ENCODE measurements around the gene ITGB5. TPM values are rescaled to one million over a fixed set of nuclear protein-coding genes. Genes with fewer than 3 reads are reported as not detected.

Gene ITGB5
- total RNA-seq, 4 donors from 2014 or later: 79.2 to 122 (median 110) TPM

- H3K4me1 ChIP-seq: peaks cover 23 to 31% of the 10 kb centered on the region in 2 donors
- DNase-seq: no peak
- intact Hi-C loops (cut with DNase I): no loop called here
These were observed 7.9 kb downstream of the ITGB5 start for GRCh38 chr3:124879337-124879680.

GRCh38 chr3:124878561-124879336, 8.4 kb downstream of the ITGB5 start:
- H3K27ac ChIP-seq: peak overlapping the region in 2 of 3 donors; percentile 25 to 31
- TF ChIP-seq CTCF (IDR thresholded peaks at IDR 0.05): no peak
- TF ChIP-seq POLR2A (IDR thresholded peaks at IDR 0.05): no peak
- H3K36me3 ChIP-seq: no peaks in the 10 kb centered on the region
- no peaks in the 10 kb centered on the region for H3K9me3 ChIP-seq
- no peaks in the 10 kb centered on the region for H3K27me3 ChIP-seq
- H3K4me1 ChIP-seq: peaks cover 23 to 25% of the 10 kb centered on the region in 2 donors
- H3K4me3 ChIP-seq (replicated peaks in 1 of 3): no peak overlapping the region
- WGBS, 2 donors: 58 to 67% methylated on average over 6 of the region's 6 CpGs
- intact Hi-C loops (cut with DNase I): no loop called here
- DNase-seq: no peak

More at GRCh38 chr3:124879337-124879680, 7.9 kb downstream of the ITGB5 start:
- TF ChIP-seq CTCF (IDR thresholded peaks at IDR 0.05) (no peak), POLR2A (IDR thresholded peaks at IDR 0.05) (no peak)
- Histone ChIP-seq H3K36me3 (no peaks in the 10 kb centered on the region), H3K27ac (peak overlapping the region in 2 of 3 donors; percentile 25 to 31), H3K9me3 (no peaks in the 10 kb centered on the region), H3K4me3 (replicated peaks in 1 of 3) (no peak overlapping the region), H3K27me3 (no peaks in the 10 kb centered on the region)

GRCh38 chr3:124877674-124878073, 9.5 kb downstream of the ITGB5 start:
- Histone ChIP-seq H3K4me3 (replicated peaks in 1 of 3) (no peak overlapping the region), H3K36me3 (no peaks in the 10 kb centered on the region), H3K9me3 (no peaks in the 10 kb centered on the region), H3K4me1 (peaks cover 23 to 25% of the 10 kb centered on the region in 2 donors), H3K27ac (no peak overlapping the region), H3K27me3 (no peaks in the 10 kb centered on the region)
- intact Hi-C loops (cut with DNase I): no loop called here
- peak in 1 of 2 donors; percentile 14 for DNase-seq
- TF ChIP-seq POLR2A (IDR thresholded peaks at IDR 0.05): no peak
- TF ChIP-seq CTCF (IDR thresholded peaks at IDR 0.05): no peak
- 57 to 74% methylated on average over 3 of the region's 3 CpGs for WGBS, 2 donors

- no peak overlapping the region for H3K4me3 ChIP-seq (replicated peaks in 1 of 3)
- no peaks in the 10 kb centered on the region for H3K27me3 ChIP-seq
- H3K36me3 ChIP-seq: peaks cover 0 to 5% of the 10 kb centered on the region in 2 donors
- WGBS, 2 donors: 47 to 50% methylated on average over 3 of the region's 3 CpGs
- no peaks in the 10 kb centered on the region for H3K9me3 ChIP-seq
- TF ChIP-seq POLR2A (IDR thresholded peaks at IDR 0.05) (no peak), CTCF (IDR thresholded peaks at IDR 0.05) (no peak)
- no peak for DNase-seq
- H3K4me1 ChIP-seq: peaks cover 23 to 25% of the 10 kb centered on the region in 2 donors
- intact Hi-C loops (cut with DNase I): no loop called here
- no peak overlapping the region for H3K27ac ChIP-seq
These were observed 10.7 kb downstream of the ITGB5 start for GRCh38 chr3:124876401-124876878.

- Histone ChIP-seq H3K36me3 (peaks cover 0 to 5% of the 10 kb centered on the region in 2 donors), H3K9me3 (no peaks in the 10 kb centered on the region), H3K4me1 (peaks cover 8 to 11% of the 10 kb centered on the region in 2 donors), H3K27me3 (no peaks in the 10 kb centered on the region), H3K27ac (no peak overlapping the region), H3K4me3 (replicated peaks in 1 of 3) (no peak overlapping the region)
- 78 to 80% methylated on average over 1 of the region's 1 CpG for WGBS, 2 donors
- TF ChIP-seq POLR2A (IDR thresholded peaks at IDR 0.05) (no peak), CTCF (IDR thresholded peaks at IDR 0.05) (no peak)
- intact Hi-C loops (cut with DNase I): no loop called here
- DNase-seq: no peak
These were observed 13.9 kb downstream of the ITGB5 start for GRCh38 chr3:124873226-124873625.
